Stimulated activated naive CD8-positive, alpha-beta T cell treated with anti-CD3 and anti-CD28 coated beads, Interleukin-15, Interleukin-2, amounts not matched to agents 100 U/mL and 50 U/mL, for 24 hours (primary cell): Measurements from ENCODE around the gene RIBC2.
A peak's percentile ranks its signal among the peaks of the same experiment; 100 is the strongest.
"Not testable (repeated sequence)": the region's sequence is repeated elsewhere in the genome, so short reads cannot be mapped to it uniquely, and the experiment has no call there.

Experiments
- ATAC-seq: fragments of 150-1000 bp; cut with Tn5 transposase; one replicate; pipeline ENCODE4 v1.10.0; 2021
- DNase-seq: peaks from one replicate; pipeline ENCODE4 v3.0.0; 2021

The RIBC2 gene

GRCh38 chr22:45424241-45424731 is 10.8 kb downstream of the RIBC2 start:
- ATAC-seq (no peak), DNase-seq (no peak)

- DNase-seq: no peak
- no peak for ATAC-seq
Observed at GRCh38 chr22:45425101-45425500, 11.6 kb downstream of the RIBC2 start.

- no peak for ATAC-seq
Observed at GRCh38 chr22:45425531-45426265, 12.2 kb downstream of the RIBC2 start.

GRCh38 chr22:45426387-45426786 is 12.9 kb downstream of the RIBC2 start:
- no peak for ATAC-seq
- no peak for DNase-seq

More at GRCh38 chr22:45425531-45426265, 12.2 kb downstream of the RIBC2 start:
- no peak for DNase-seq

- DNase-seq: no peak
- ATAC-seq: no peak
Observed at GRCh38 chr22:45427114-45427513, 13.6 kb downstream of the RIBC2 start.

GRCh38 chr22:45428391-45429385 is 15.2 kb downstream of the RIBC2 start:
- no peak for ATAC-seq
- no peak for DNase-seq

- ATAC-seq: no peak
Observed at GRCh38 chr22:45429424-45429823, 15.9 kb downstream of the RIBC2 start.

GRCh38 chr22:45429981-45430775 is 16.7 kb downstream of the RIBC2 start:
- ATAC-seq (no peak), DNase-seq (no peak)

More at GRCh38 chr22:45429424-45429823, 15.9 kb downstream of the RIBC2 start:
- DNase-seq: no peak

GRCh38 chr22:45430871-45431270 is 17.4 kb downstream of the RIBC2 start:
- ATAC-seq (no peak), DNase-seq (no peak)

- ATAC-seq: no peak
- no peak for DNase-seq
Observed at GRCh38 chr22:45434981-45435380, 21.5 kb downstream of the RIBC2 start.

GRCh38 chr22:45435544-45436139 is 22.1 kb downstream of the RIBC2 start:
- DNase-seq (peak; percentile 83), ATAC-seq (peak; percentile 82)

GRCh38 chr22:45436871-45437517 is 23.5 kb downstream of the RIBC2 start:
- DNase-seq, ATAC-seq: not testable (repeated sequence)

GRCh38 chr22:45438336-45438735 is 24.8 kb downstream of the RIBC2 start:
- ATAC-seq (no peak), DNase-seq (no peak)

GRCh38 chr22:45440688-45441087 is 27.2 kb downstream of the RIBC2 start:
- not testable (repeated sequence) for ATAC-seq, DNase-seq

GRCh38 chr22:45441138-45441537 is 27.6 kb downstream of the RIBC2 start:
- DNase-seq (peak; percentile 21), ATAC-seq (peak; percentile 57)

- ATAC-seq (no peak), DNase-seq (no peak)
Observed at GRCh38 chr22:45442116-45442515, 28.6 kb downstream of the RIBC2 start.

- no peak for ATAC-seq
- no peak for DNase-seq
Observed at GRCh38 chr22:45444168-45444567, 30.7 kb downstream of the RIBC2 start.

GRCh38 chr22:45445031-45445710 is 31.7 kb downstream of the RIBC2 start:
- DNase-seq (no peak), ATAC-seq (no peak)

GRCh38 chr22:45446216-45446615 is 32.7 kb downstream of the RIBC2 start:
- ATAC-seq (no peak), DNase-seq (no peak)

- DNase-seq: not testable (repeated sequence)
Observed at GRCh38 chr22:45447596-45447995, 34.1 kb downstream of the RIBC2 start.

More at GRCh38 chr22:45447596-45447995, 34.1 kb downstream of the RIBC2 start:
- ATAC-seq: not testable (repeated sequence)
